ENCODE measurements around the gene GIT2.

The GIT2 gene

DNA sequence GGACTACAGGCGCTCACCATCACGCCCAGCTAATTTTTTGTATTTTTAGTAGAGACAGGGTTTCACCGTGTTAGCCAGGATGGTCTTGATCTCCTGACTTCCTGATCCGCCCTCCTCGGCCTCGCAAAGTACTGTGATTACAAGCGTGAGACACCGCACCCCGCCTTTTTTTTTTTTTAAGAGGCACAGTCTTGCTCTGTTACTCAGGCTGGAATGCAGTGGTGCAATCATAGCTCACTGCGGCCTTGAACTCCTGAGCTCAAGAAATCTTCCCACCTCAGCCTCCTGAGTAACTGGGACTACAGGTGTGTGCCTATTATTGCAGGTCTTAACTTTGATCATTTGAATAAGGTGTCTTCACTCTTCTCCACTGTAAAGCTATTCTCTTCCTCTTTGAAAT lies 110.6 kb downstream of the GIT2 start:
- no peak for DNase-seq

DNA sequence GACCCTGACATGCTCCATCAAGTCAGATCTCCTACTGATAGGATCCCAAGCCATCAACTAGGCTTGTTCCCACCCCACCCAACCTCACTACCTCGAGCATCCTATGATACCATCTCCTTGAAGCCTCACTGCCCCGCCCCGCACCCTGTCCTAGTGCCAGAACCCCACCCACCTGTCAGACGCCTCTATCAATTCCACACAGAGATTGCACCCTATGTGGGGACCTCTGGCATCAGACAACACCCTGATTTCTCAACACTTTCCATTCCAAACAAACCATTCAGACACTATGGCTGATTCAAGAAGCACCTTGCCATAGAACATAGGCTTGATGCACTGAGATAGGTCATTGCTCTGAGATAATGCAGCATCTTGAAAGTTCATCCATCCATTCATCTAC lies 112.7 kb downstream of the GIT2 start:
- DNase-seq, result no peak

DNA sequence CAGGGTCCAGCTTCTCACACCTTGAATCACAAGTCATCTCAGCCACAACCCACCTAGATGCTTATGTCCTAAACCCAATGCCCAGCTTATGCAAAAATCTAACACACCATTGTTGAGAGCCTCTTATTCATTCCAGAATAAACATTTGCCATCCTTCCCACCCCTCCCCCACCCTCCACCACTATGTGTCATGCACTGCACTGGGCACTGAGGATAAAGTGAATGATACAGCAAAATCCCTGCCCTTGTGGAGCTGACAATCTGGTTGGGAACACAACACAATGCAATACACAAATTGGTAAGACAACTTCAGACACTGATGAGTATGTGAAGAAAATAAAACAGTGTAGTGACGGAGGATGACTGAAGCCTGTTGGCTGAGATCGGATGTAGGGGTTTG lies 114.4 kb downstream of the GIT2 start:
- DNase-seq, result no peak

DNA sequence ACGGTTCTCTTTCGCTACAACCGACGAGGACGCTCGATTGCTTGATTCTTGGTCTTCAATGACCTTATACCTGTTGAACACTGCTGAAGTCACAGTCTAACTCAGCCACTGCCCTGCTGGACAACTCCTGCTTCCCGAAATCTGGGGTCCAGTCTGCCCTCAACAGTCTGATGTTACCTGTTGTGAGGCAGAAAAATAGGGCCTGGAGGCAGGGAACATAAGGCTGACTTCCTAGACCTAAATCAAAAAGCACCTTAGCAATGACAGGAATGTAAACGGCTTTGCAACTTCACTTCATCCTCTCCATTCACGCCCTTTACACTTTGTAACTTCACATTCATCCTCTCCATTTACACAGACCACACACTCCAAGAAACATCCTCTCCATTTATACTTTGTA lies 115.2 kb downstream of the GIT2 start:
- DNase-seq, result no peak

DNA sequence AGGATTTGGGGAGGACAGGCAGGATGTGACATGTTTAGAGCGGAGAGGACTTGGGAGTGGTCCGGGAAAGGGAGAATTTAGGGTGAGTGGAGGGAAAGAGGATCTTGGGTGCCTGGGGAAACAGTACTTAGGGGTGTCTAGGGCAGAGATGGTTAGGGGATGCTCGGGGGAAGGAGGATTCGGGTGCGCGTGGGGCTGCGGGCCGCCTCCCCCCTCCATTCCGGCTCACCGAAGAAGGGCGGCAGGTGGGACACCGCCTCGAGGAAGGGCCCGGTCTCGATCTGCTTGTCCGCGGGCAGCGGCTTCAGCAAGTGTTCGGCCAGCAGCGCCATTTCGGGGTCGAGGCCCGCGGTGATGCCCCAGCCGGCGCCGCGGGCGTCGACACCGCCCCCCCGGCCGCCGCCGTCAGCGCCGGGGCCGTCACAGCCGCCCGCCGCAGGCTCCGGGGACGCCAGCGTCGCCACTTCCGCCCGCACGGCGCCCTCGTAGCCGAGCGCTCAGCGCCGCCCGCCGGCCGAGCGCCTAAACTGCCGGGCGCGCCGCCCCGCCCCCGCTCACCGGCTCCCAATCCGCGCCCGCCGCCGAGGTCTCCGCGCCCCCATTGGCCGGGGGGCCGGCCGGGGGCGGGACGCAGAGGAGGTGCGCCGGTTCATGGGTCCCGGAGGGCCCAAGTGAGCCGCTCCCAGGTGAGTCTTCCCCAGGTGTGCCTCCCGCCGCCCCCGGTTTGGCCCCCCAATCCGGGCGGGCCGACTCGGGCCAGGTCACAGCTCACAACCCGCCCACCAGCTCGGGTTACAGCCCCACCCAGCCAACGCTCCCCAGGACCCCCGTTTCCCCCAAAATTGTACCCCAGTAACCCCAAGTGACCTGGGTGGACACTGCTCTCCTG lies 115.9 kb downstream of the GIT2 start, which contains the start of gene GLTP:
Gene GLTP, minus strand, starts transcription at position 499 of the 889 bp plus-strand sequence. Its CDS starts 167 bp downstream, at position 332.
- DNase-seq, result peak; percentile 82

Measured in fibroblast of skin of right quadriceps (primary cell).